Adrenal gland (tissue), 5 donors: Measurements from ENCODE around the gene IGSF9.

ENCODE experiments used
- POLR2A ChIP-seq, 2 donors: fragments of 450-650 bp; IDR thresholded peaks; one replicate each; pipeline ENCODE4 v1.6.1; 2017; ENCODE audit warnings: antibody characterized with exemption in 2 of 2, mild to moderate bottlenecking in 2 of 2, moderate library complexity in 1 of 2
- TF ChIP-seq, protein P1 (sequence below), 6 experiments: fragments of 450-650 bp in 4 of 6; fragments of 200-600 bp in 2 of 6; sonication (generic) in 1 of 6; IDR thresholded peaks; 1 replicate in 5 of 6; 2 replicates in 1 of 6; pipeline versions ENCODE4 v1.5.1 to v1.8.0; 2016 to 2021; ENCODE audit warnings: antibody characterized with exemption in 6 of 6, mild to moderate bottlenecking in 2 of 6, moderate library complexity in 1 of 6
- donor health status: DM: no; HTN: no; CAD: no.

DNA sequence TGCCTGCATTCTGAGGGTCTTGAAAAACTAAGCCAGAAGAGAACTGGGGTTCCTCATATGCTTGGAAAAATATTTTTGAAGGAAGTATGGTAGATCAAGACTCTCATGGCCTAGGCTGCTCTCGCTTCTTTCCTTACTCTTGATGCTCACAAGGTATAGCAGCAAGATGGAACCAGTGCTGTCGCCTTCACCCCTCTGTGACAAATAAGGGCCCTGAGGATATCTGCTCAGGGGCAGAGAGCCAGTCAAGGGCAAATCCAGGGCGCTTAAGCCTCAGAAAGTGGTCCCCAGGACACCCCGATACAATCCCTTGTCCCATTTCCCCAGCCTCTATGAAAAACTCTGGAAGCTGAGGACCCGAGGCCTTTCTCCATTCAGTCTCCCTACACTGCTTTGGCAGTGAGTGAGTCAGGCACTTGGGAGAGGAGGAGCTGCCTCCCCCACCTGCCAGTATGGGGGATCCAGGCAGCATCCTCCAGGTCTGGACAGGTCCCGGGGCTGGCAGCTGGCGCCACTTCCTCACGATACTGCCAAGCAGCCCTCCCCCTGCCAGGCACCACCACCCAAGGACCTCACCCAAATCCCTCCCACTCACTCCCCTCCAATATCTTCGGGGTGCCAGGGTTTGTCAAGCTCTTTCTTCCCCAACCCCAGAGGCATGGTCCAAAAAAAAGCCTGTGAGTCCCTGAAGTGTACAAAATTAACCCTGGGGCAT is 1.3 kb downstream of the IGSF9 start:
- TF ChIP-seq, protein P1, sequence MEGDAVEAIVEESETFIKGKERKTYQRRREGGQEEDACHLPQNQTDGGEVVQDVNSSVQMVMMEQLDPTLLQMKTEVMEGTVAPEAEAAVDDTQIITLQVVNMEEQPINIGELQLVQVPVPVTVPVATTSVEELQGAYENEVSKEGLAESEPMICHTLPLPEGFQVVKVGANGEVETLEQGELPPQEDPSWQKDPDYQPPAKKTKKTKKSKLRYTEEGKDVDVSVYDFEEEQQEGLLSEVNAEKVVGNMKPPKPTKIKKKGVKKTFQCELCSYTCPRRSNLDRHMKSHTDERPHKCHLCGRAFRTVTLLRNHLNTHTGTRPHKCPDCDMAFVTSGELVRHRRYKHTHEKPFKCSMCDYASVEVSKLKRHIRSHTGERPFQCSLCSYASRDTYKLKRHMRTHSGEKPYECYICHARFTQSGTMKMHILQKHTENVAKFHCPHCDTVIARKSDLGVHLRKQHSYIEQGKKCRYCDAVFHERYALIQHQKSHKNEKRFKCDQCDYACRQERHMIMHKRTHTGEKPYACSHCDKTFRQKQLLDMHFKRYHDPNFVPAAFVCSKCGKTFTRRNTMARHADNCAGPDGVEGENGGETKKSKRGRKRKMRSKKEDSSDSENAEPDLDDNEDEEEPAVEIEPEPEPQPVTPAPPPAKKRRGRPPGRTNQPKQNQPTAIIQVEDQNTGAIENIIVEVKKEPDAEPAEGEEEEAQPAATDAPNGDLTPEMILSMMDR (IDR thresholded peaks at IDR 0.05): no peak
- TF ChIP-seq POLR2A (IDR thresholded peaks at IDR 0.05): no peak
